ENCODE measurements around the gene LGR5.

DNA sequence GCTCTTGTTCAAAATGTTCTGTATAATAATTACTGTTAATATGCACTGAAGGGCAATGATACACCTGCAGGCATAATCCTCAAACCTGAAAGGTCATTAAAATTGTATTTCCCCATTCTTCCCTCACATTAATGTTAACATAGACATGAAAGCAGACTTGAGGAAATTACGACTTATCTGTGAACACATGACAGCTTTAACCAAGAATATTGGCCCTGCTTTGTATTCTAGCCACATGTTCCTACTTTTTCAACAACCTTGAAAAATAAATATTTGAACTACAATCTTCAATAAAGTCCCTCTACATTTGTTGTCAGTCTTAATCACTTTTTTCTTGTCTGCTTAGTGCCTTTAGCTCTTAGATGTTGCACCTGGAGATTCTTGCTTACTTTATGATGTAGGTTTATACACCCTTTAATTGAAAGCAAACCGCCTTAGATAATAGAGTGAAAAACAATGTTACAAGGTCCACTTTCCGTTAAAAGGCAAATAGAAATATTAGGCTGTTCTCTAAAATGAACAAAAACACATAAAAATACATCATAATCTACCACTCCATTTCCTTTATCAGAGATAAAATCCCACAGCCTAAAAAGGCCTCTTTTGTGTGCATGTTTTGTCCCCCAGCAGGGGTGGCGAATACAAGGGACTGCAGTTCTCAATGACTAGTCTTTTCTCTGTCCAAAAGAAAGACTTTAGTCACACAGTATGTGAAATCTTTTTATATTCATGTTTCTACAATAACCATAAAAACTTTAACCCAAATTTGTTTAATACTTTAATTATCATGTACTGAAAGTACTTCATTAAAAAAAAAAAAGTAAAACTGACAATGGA is 168.1 kb downstream of the LGR5 start:
- TF ChIP-seq EZH2 (IDR thresholded peaks at IDR 0.05; ENCODE audit: borderline replicate concordance, low read depth, low read length, poor library complexity, severe bottlenecking) = no peak
- TF ChIP-seq, protein P1, sequence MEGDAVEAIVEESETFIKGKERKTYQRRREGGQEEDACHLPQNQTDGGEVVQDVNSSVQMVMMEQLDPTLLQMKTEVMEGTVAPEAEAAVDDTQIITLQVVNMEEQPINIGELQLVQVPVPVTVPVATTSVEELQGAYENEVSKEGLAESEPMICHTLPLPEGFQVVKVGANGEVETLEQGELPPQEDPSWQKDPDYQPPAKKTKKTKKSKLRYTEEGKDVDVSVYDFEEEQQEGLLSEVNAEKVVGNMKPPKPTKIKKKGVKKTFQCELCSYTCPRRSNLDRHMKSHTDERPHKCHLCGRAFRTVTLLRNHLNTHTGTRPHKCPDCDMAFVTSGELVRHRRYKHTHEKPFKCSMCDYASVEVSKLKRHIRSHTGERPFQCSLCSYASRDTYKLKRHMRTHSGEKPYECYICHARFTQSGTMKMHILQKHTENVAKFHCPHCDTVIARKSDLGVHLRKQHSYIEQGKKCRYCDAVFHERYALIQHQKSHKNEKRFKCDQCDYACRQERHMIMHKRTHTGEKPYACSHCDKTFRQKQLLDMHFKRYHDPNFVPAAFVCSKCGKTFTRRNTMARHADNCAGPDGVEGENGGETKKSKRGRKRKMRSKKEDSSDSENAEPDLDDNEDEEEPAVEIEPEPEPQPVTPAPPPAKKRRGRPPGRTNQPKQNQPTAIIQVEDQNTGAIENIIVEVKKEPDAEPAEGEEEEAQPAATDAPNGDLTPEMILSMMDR (conservative IDR thresholded peaks at IDR 0.05; ENCODE audit: low read depth, low read length) = no peak

Data from A673 (cell line).